ENCODE measurements around the gene CNOT4.
A peak's percentile ranks its signal among the peaks of the same experiment; 100 is the strongest.

The CNOT4 gene

GRCh38 chr7:135414850-135415439, 95.0 kb downstream of the CNOT4 start:
- Histone ChIP-seq H3K4ac (ENCODE audit: low read depth, low read length) (no peak overlapping the region), H3K18ac (ENCODE audit: low read length) (no peak overlapping the region), H4K91ac (ENCODE audit: low read depth, low read length) (no peak overlapping the region), H4K12ac (ENCODE audit: low read depth, low read length) (no peak overlapping the region), H2BK120ac (ENCODE audit: insufficient read depth, low read length, poor library complexity) (no peak overlapping the region), H4K8ac (ENCODE audit: low read depth, low read length) (no peak overlapping the region), H3K23ac (ENCODE audit: low read length) (no peak overlapping the region), H3K79me1 (ENCODE audit: low read length) (no peaks in the 10 kb centered on the region), H3K27me3 (ENCODE audit: insufficient read depth, low read length) (no peaks in the 10 kb centered on the region), H3K79me2 (ENCODE audit: control insufficient read depth, insufficient read depth, low read length, poor library complexity) (no peaks in the 10 kb centered on the region), H3K4me3 (ENCODE audit: low read depth, low read length) (no peak overlapping the region), H2AFZ (ENCODE audit: insufficient read depth, low read length, poor library complexity) (no peak overlapping the region), H3K4me2 (ENCODE audit: low read length) (no peak overlapping the region), H2AK5ac (ENCODE audit: low read length) (no peak overlapping the region), H3K9me3 (ENCODE audit: insufficient read depth, low read depth, low read length) (no peaks in the 10 kb centered on the region), H3K9ac (ENCODE audit: low read length) (no peak overlapping the region), H3K27ac (ENCODE audit: low read depth, low read length) (no peak overlapping the region), H2BK5ac (ENCODE audit: low read depth, low read length, poor library complexity) (no peak overlapping the region), H3K36me3 (ENCODE audit: control insufficient read depth in 1 of 2, insufficient read depth in 2 of 2, low read length in 2 of 2) (no peaks in the 10 kb centered on the region), H3K4me1 (ENCODE audit: control insufficient read depth in 1 of 2, insufficient read depth in 2 of 2, low read length in 2 of 2) (no peaks in the 10 kb centered on the region), H2BK12ac (ENCODE audit: low read length) (no peak overlapping the region), H3K14ac (ENCODE audit: low read length) (no peak overlapping the region)
- no CpG with 5 or more reads among the region's 2 CpGs for WGBS (ENCODE audit: extremely low coverage, insufficient coverage, insufficient read length)
- peak; percentile 50 to 80 for DNase-seq

GRCh38 chr7:135414208-135414607, 95.7 kb downstream of the CNOT4 start:
- no peak overlapping the region for H3K23ac ChIP-seq (ENCODE audit: low read length)
- H2BK12ac ChIP-seq (ENCODE audit: low read length): no peak overlapping the region
- no peak overlapping the region for H3K4ac ChIP-seq (ENCODE audit: low read depth, low read length)
- H3K4me2 ChIP-seq (ENCODE audit: low read length): no peak overlapping the region
- no peak for DNase-seq
- no peak overlapping the region for H2BK120ac ChIP-seq (ENCODE audit: insufficient read depth, low read length, poor library complexity)
- no peak overlapping the region for H3K27ac ChIP-seq (ENCODE audit: low read depth, low read length)
- no peak overlapping the region for H2AK5ac ChIP-seq (ENCODE audit: low read length)
- WGBS (ENCODE audit: extremely low coverage, insufficient coverage, insufficient read length): no CpG with 5 or more reads among the region's 3 CpGs
- no peak overlapping the region for H2AFZ ChIP-seq (ENCODE audit: insufficient read depth, low read length, poor library complexity)
- no peak overlapping the region for H3K9ac ChIP-seq (ENCODE audit: low read length)
- no peak overlapping the region for H4K8ac ChIP-seq (ENCODE audit: low read depth, low read length)
- H3K36me3 ChIP-seq (ENCODE audit: control insufficient read depth in 1 of 2, insufficient read depth in 2 of 2, low read length in 2 of 2): no peaks in the 10 kb centered on the region
- no peaks in the 10 kb centered on the region for H3K79me2 ChIP-seq (ENCODE audit: control insufficient read depth, insufficient read depth, low read length, poor library complexity)
- H2BK5ac ChIP-seq (ENCODE audit: low read depth, low read length, poor library complexity): no peak overlapping the region
- no peak overlapping the region for H4K91ac ChIP-seq (ENCODE audit: low read depth, low read length)
- no peak overlapping the region for H3K4me3 ChIP-seq (ENCODE audit: low read depth, low read length)
- no peak overlapping the region for H4K12ac ChIP-seq (ENCODE audit: low read depth, low read length)
- no peaks in the 10 kb centered on the region for H3K79me1 ChIP-seq (ENCODE audit: low read length)
- no peak overlapping the region for H3K14ac ChIP-seq (ENCODE audit: low read length)
- no peak overlapping the region for H3K18ac ChIP-seq (ENCODE audit: low read length)
- no peaks in the 10 kb centered on the region for H3K27me3 ChIP-seq (ENCODE audit: insufficient read depth, low read length)
- no peaks in the 10 kb centered on the region for H3K4me1 ChIP-seq (ENCODE audit: control insufficient read depth in 1 of 2, insufficient read depth in 2 of 2, low read length in 2 of 2)
- no peaks in the 10 kb centered on the region for H3K9me3 ChIP-seq (ENCODE audit: insufficient read depth, low read depth, low read length)

GRCh38 chr7:135411098-135411497, 98.8 kb downstream of the CNOT4 start:
- Histone ChIP-seq H4K91ac (ENCODE audit: low read depth, low read length) (no peak overlapping the region), H3K4ac (ENCODE audit: low read depth, low read length) (no peak overlapping the region), H3K23ac (ENCODE audit: low read length) (no peak overlapping the region), H2BK5ac (ENCODE audit: low read depth, low read length, poor library complexity) (no peak overlapping the region), H3K79me1 (ENCODE audit: low read length) (no peaks in the 10 kb centered on the region), H2BK12ac (ENCODE audit: low read length) (no peak overlapping the region), H3K36me3 (ENCODE audit: control insufficient read depth in 1 of 2, insufficient read depth in 2 of 2, low read length in 2 of 2) (peaks cover 0 to 3% of the 10 kb centered on the region in 2 experiments), H4K8ac (ENCODE audit: low read depth, low read length) (no peak overlapping the region), H3K27me3 (ENCODE audit: insufficient read depth, low read length) (no peaks in the 10 kb centered on the region), H2AK5ac (ENCODE audit: low read length) (no peak overlapping the region), H4K12ac (ENCODE audit: low read depth, low read length) (no peak overlapping the region), H3K4me2 (ENCODE audit: low read length) (no peak overlapping the region), H3K9ac (ENCODE audit: low read length) (no peak overlapping the region), H3K4me1 (ENCODE audit: control insufficient read depth in 1 of 2, insufficient read depth in 2 of 2, low read length in 2 of 2) (no peaks in the 10 kb centered on the region), H3K27ac (ENCODE audit: low read depth, low read length) (no peak overlapping the region), H2AFZ (ENCODE audit: insufficient read depth, low read length, poor library complexity) (no peak overlapping the region), H3K4me3 (ENCODE audit: low read depth, low read length) (no peak overlapping the region), H3K79me2 (ENCODE audit: control insufficient read depth, insufficient read depth, low read length, poor library complexity) (no peaks in the 10 kb centered on the region), H3K9me3 (ENCODE audit: insufficient read depth, low read depth, low read length) (no peaks in the 10 kb centered on the region), H3K18ac (ENCODE audit: low read length) (no peak overlapping the region), H2BK120ac (ENCODE audit: insufficient read depth, low read length, poor library complexity) (no peak overlapping the region), H3K14ac (ENCODE audit: low read length) (no peak overlapping the region)
- DNase-seq: no peak

- H3K14ac ChIP-seq (ENCODE audit: low read length): no peak overlapping the region
- no peak overlapping the region for H4K91ac ChIP-seq (ENCODE audit: low read depth, low read length)
- WGBS (ENCODE audit: extremely low coverage, insufficient coverage, insufficient read length): no CpG with 5 or more reads among the region's 3 CpGs
- H3K79me1 ChIP-seq (ENCODE audit: low read length): no peaks in the 10 kb centered on the region
- no peak overlapping the region for H4K12ac ChIP-seq (ENCODE audit: low read depth, low read length)
- H3K27ac ChIP-seq (ENCODE audit: low read depth, low read length): no peak overlapping the region
- H2BK5ac ChIP-seq (ENCODE audit: low read depth, low read length, poor library complexity): no peak overlapping the region
- H3K4me3 ChIP-seq (ENCODE audit: low read depth, low read length): no peak overlapping the region
- peaks cover 2 to 3% of the 10 kb centered on the region in 2 experiments for H3K36me3 ChIP-seq (ENCODE audit: control insufficient read depth in 1 of 2, insufficient read depth in 2 of 2, low read length in 2 of 2)
- no peak overlapping the region for H3K4ac ChIP-seq (ENCODE audit: low read depth, low read length)
- no peak overlapping the region for H3K9ac ChIP-seq (ENCODE audit: low read length)
- no peak overlapping the region for H3K4me2 ChIP-seq (ENCODE audit: low read length)
- no peaks in the 10 kb centered on the region for H3K9me3 ChIP-seq (ENCODE audit: insufficient read depth, low read depth, low read length)
- H2AFZ ChIP-seq (ENCODE audit: insufficient read depth, low read length, poor library complexity): no peak overlapping the region
- no peak overlapping the region for H2BK120ac ChIP-seq (ENCODE audit: insufficient read depth, low read length, poor library complexity)
- H3K18ac ChIP-seq (ENCODE audit: low read length): no peak overlapping the region
- H4K8ac ChIP-seq (ENCODE audit: low read depth, low read length): no peak overlapping the region
- DNase-seq: no peak
- H3K23ac ChIP-seq (ENCODE audit: low read length): no peak overlapping the region
- H3K27me3 ChIP-seq (ENCODE audit: insufficient read depth, low read length): no peaks in the 10 kb centered on the region
- no peak overlapping the region for H2BK12ac ChIP-seq (ENCODE audit: low read length)
- H3K4me1 ChIP-seq (ENCODE audit: control insufficient read depth in 1 of 2, insufficient read depth in 2 of 2, low read length in 2 of 2): no peaks in the 10 kb centered on the region
- no peak overlapping the region for H2AK5ac ChIP-seq (ENCODE audit: low read length)
- no peaks in the 10 kb centered on the region for H3K79me2 ChIP-seq (ENCODE audit: control insufficient read depth, insufficient read depth, low read length, poor library complexity)
Measured at GRCh38 chr7:135410543-135410942, 99.4 kb downstream of the CNOT4 start.

Data from trophoblast cell (in vitro differentiated cells and primary cell).